ENCODE results near the gene MAD1L1.

Gene MAD1L1

GRCh38 chr7:2217716-2218443, 14.9 kb downstream of the MAD1L1 start:
- Histone ChIP-seq H2AFZ (ENCODE audit: insufficient read depth, low read length, poor library complexity) (no peak overlapping the region), H2BK12ac (ENCODE audit: low read length) (no peak overlapping the region), H3K4ac (ENCODE audit: low read depth, low read length) (no peak overlapping the region), H3K9me3 (ENCODE audit: insufficient read depth, low read depth, low read length) (peaks cover 4% of the 10 kb centered on the region), H3K79me1 (ENCODE audit: low read length) (no peaks in the 10 kb centered on the region), H4K8ac (ENCODE audit: low read depth, low read length) (no peak overlapping the region), H4K91ac (ENCODE audit: low read depth, low read length) (no peak overlapping the region), H2BK5ac (ENCODE audit: low read depth, low read length, poor library complexity) (no peak overlapping the region), H3K36me3 (ENCODE audit: control insufficient read depth in 1 of 2, insufficient read depth in 2 of 2, low read length in 2 of 2) (peaks cover 77 to 80% of the 10 kb centered on the region in 2 experiments), H4K12ac (ENCODE audit: low read depth, low read length) (no peak overlapping the region), H3K23ac (ENCODE audit: low read length) (no peak overlapping the region), H3K27ac (ENCODE audit: low read depth, low read length) (no peak overlapping the region), H3K14ac (ENCODE audit: low read length) (no peak overlapping the region), H3K18ac (ENCODE audit: low read length) (no peak overlapping the region), H3K79me2 (ENCODE audit: control insufficient read depth, insufficient read depth, low read length, poor library complexity) (no peaks in the 10 kb centered on the region), H3K27me3 (ENCODE audit: insufficient read depth, low read length) (no peaks in the 10 kb centered on the region), H3K4me2 (ENCODE audit: low read length) (no peak overlapping the region), H2AK5ac (ENCODE audit: low read length) (no peak overlapping the region), H2BK120ac (ENCODE audit: insufficient read depth, low read length, poor library complexity) (no peak overlapping the region), H3K4me1 (ENCODE audit: control insufficient read depth in 1 of 2, insufficient read depth in 2 of 2, low read length in 2 of 2) (no peaks in the 10 kb centered on the region), H3K9ac (ENCODE audit: low read length) (no peak overlapping the region), H3K4me3 (ENCODE audit: low read depth, low read length) (no peak overlapping the region)
- WGBS (ENCODE audit: extremely low coverage, insufficient coverage, insufficient read length), result no CpG with 5 or more reads among the region's 19 CpGs
- no peak for DNase-seq

GRCh38 chr7:2217206-2217605, 15.5 kb downstream of the MAD1L1 start:
- Histone ChIP-seq H3K23ac (ENCODE audit: low read length) (no peak overlapping the region), H3K4ac (ENCODE audit: low read depth, low read length) (no peak overlapping the region), H3K27me3 (ENCODE audit: insufficient read depth, low read length) (no peaks in the 10 kb centered on the region), H3K27ac (ENCODE audit: low read depth, low read length) (no peak overlapping the region), H2AFZ (ENCODE audit: insufficient read depth, low read length, poor library complexity) (no peak overlapping the region), H3K4me2 (ENCODE audit: low read length) (no peak overlapping the region), H4K12ac (ENCODE audit: low read depth, low read length) (no peak overlapping the region), H3K79me1 (ENCODE audit: low read length) (no peaks in the 10 kb centered on the region), H2AK5ac (ENCODE audit: low read length) (no peak overlapping the region), H3K14ac (ENCODE audit: low read length) (no peak overlapping the region), H3K79me2 (ENCODE audit: control insufficient read depth, insufficient read depth, low read length, poor library complexity) (no peaks in the 10 kb centered on the region), H2BK12ac (ENCODE audit: low read length) (no peak overlapping the region), H3K4me1 (ENCODE audit: control insufficient read depth in 1 of 2, insufficient read depth in 2 of 2, low read length in 2 of 2) (no peaks in the 10 kb centered on the region), H4K8ac (ENCODE audit: low read depth, low read length) (no peak overlapping the region), H3K9me3 (ENCODE audit: insufficient read depth, low read depth, low read length) (peaks cover 4% of the 10 kb centered on the region), H3K4me3 (ENCODE audit: low read depth, low read length) (no peak overlapping the region), H4K91ac (ENCODE audit: low read depth, low read length) (no peak overlapping the region), H2BK5ac (ENCODE audit: low read depth, low read length, poor library complexity) (no peak overlapping the region), H2BK120ac (ENCODE audit: insufficient read depth, low read length, poor library complexity) (no peak overlapping the region), H3K9ac (ENCODE audit: low read length) (no peak overlapping the region), H3K18ac (ENCODE audit: low read length) (no peak overlapping the region), H3K36me3 (ENCODE audit: control insufficient read depth in 1 of 2, insufficient read depth in 2 of 2, low read length in 2 of 2) (peaks cover 77 to 79% of the 10 kb centered on the region in 2 experiments)
- no peak for DNase-seq
- no CpG with 5 or more reads among the region's 10 CpGs for WGBS (ENCODE audit: extremely low coverage, insufficient coverage, insufficient read length)

DNA sequence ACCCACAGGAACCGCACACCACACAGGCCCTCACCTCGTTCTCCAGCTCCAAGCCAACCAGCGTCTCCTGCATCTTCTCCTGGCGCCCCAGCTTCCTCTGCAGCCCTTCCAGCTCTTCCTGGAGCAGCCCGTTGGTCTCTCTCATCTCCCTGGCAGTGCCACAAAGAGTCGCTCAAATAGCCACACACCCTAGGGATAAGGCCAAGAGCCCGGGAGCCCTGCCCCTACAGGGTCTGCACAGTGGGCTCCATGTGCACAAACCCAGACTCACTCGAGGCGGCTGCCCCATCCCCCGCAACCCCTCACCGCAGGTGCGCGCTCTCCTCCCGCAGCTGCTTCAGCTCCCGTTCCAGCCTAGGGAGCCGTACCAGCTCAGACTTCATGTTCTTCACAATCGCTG, 16.9 kb downstream of the MAD1L1 start:
- no peaks in the 10 kb centered on the region for H3K4me1 ChIP-seq (ENCODE audit: control insufficient read depth in 1 of 2, insufficient read depth in 2 of 2, low read length in 2 of 2)
- H3K79me2 ChIP-seq (ENCODE audit: control insufficient read depth, insufficient read depth, low read length, poor library complexity), result no peaks in the 10 kb centered on the region
- H2BK5ac ChIP-seq (ENCODE audit: low read depth, low read length, poor library complexity), result no peak overlapping the region
- H4K12ac ChIP-seq (ENCODE audit: low read depth, low read length), result no peak overlapping the region
- no peak for DNase-seq
- H3K14ac ChIP-seq (ENCODE audit: low read length), result no peak overlapping the region
- H3K4ac ChIP-seq (ENCODE audit: low read depth, low read length), result no peak overlapping the region
- H2BK120ac ChIP-seq (ENCODE audit: insufficient read depth, low read length, poor library complexity), result no peak overlapping the region
- H3K36me3 ChIP-seq (ENCODE audit: control insufficient read depth in 1 of 2, insufficient read depth in 2 of 2, low read length in 2 of 2), result peaks cover 80 to 83% of the 10 kb centered on the region in 2 experiments
- H3K27me3 ChIP-seq (ENCODE audit: insufficient read depth, low read length), result no peaks in the 10 kb centered on the region
- H2AK5ac ChIP-seq (ENCODE audit: low read length), result no peak overlapping the region
- no peak overlapping the region for H3K9ac ChIP-seq (ENCODE audit: low read length)
- H2AFZ ChIP-seq (ENCODE audit: insufficient read depth, low read length, poor library complexity), result no peak overlapping the region
- H3K4me3 ChIP-seq (ENCODE audit: low read depth, low read length), result no peak overlapping the region
- H3K23ac ChIP-seq (ENCODE audit: low read length), result no peak overlapping the region
- no peak overlapping the region for H3K18ac ChIP-seq (ENCODE audit: low read length)
- H3K79me1 ChIP-seq (ENCODE audit: low read length), result no peaks in the 10 kb centered on the region
- H2BK12ac ChIP-seq (ENCODE audit: low read length), result no peak overlapping the region
- no peak overlapping the region for H4K91ac ChIP-seq (ENCODE audit: low read depth, low read length)
- H4K8ac ChIP-seq (ENCODE audit: low read depth, low read length), result no peak overlapping the region
- no peak overlapping the region for H3K27ac ChIP-seq (ENCODE audit: low read depth, low read length)
- no CpG with 5 or more reads among the region's 17 CpGs for WGBS (ENCODE audit: extremely low coverage, insufficient coverage, insufficient read length)
- H3K4me2 ChIP-seq (ENCODE audit: low read length), result no peak overlapping the region
- H3K9me3 ChIP-seq (ENCODE audit: insufficient read depth, low read depth, low read length), result peaks cover 4% of the 10 kb centered on the region

GRCh38 chr7:2214636-2215035, 18.1 kb downstream of the MAD1L1 start:
- Histone ChIP-seq H3K14ac (ENCODE audit: low read length) (no peak overlapping the region), H2BK5ac (ENCODE audit: low read depth, low read length, poor library complexity) (no peak overlapping the region), H3K4me1 (ENCODE audit: control insufficient read depth in 1 of 2, insufficient read depth in 2 of 2, low read length in 2 of 2) (no peaks in the 10 kb centered on the region), H3K27me3 (ENCODE audit: insufficient read depth, low read length) (no peaks in the 10 kb centered on the region), H3K27ac (ENCODE audit: low read depth, low read length) (no peak overlapping the region), H3K18ac (ENCODE audit: low read length) (no peak overlapping the region), H4K91ac (ENCODE audit: low read depth, low read length) (no peak overlapping the region), H2BK12ac (ENCODE audit: low read length) (no peak overlapping the region), H3K36me3 (ENCODE audit: control insufficient read depth in 1 of 2, insufficient read depth in 2 of 2, low read length in 2 of 2) (peaks cover 77 to 81% of the 10 kb centered on the region in 2 experiments), H3K79me2 (ENCODE audit: control insufficient read depth, insufficient read depth, low read length, poor library complexity) (no peaks in the 10 kb centered on the region), H3K4me2 (ENCODE audit: low read length) (no peak overlapping the region), H2BK120ac (ENCODE audit: insufficient read depth, low read length, poor library complexity) (no peak overlapping the region), H2AFZ (ENCODE audit: insufficient read depth, low read length, poor library complexity) (no peak overlapping the region), H3K4ac (ENCODE audit: low read depth, low read length) (no peak overlapping the region), H2AK5ac (ENCODE audit: low read length) (no peak overlapping the region), H3K9ac (ENCODE audit: low read length) (no peak overlapping the region), H3K23ac (ENCODE audit: low read length) (no peak overlapping the region), H4K8ac (ENCODE audit: low read depth, low read length) (no peak overlapping the region), H3K9me3 (ENCODE audit: insufficient read depth, low read depth, low read length) (peaks cover 4% of the 10 kb centered on the region), H3K4me3 (ENCODE audit: low read depth, low read length) (no peak overlapping the region), H4K12ac (ENCODE audit: low read depth, low read length) (no peak overlapping the region), H3K79me1 (ENCODE audit: low read length) (no peaks in the 10 kb centered on the region)
- DNase-seq, result no peak
- WGBS (ENCODE audit: extremely low coverage, insufficient coverage, insufficient read length), result no CpG with 5 or more reads among the region's 9 CpGs

Data from trophoblast cell (in vitro differentiated cells and primary cell).